Astrocyte of the hippocampus (primary cell): ENCODE results near the gene MADD.

Experiments used
- DNase-seq: peaks from one replicate; pipeline ENCODE4 v3.0.0; 2011; ENCODE audit warnings: low read depth, low spot score

Gene MADD

DNA sequence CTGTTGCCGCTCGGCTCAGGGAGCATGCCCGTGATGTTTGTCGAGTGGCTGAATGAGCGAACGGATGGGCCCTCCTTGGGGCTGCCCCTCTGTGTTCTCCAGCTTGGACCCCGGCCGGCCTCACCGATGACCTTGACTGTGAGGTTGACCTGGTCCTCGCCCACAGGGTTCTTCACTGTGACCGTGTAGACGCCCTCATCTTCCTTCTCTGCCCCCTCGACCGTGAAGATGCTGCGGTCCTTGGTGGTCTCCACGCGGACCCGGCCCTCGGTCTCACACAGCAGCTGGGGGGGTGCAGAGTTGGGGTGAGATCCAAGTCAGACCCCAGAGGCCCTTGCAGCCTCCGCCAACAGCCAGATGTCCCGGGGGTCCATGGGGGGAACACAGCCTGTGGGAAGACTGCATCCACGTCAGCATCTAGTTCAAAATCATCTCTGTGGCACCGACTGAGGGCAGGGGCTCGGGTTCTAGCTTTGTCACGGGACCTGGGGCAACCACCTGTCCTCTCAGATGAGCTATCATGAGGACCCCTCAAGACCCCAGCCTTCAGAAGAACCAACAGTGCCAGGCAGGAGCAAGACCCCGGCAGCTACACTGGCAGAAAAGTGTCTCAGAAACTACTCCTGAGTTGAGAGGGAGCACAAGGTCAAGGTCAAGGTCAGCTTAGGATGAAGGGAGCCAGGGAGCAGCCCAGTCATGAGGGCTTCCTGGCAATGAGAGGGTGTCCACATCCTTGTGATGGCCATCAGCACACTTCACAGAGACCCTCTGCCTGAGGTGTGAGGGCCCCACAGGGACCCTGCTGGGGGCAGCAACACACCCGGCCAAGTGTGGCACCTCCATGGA is 68.7 kb downstream of the MADD start:
- DNase-seq = no peak

DNA sequence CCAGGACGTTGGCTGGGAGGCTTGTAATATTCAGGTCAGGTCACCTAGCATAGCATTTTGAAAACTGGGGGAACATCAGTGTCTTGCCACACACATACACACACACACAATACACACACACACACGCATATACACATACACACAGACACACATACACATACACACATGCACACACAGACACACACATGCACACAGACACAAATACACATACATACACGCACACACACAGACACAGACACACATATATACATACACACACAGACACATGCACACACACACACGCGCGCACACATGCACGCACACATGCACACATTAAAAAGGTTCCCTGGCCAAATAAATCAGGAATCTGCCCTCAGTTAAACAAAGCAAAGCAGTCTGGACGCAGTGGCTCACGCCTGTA is 70.1 kb downstream of the MADD start:
- no peak for DNase-seq

DNA sequence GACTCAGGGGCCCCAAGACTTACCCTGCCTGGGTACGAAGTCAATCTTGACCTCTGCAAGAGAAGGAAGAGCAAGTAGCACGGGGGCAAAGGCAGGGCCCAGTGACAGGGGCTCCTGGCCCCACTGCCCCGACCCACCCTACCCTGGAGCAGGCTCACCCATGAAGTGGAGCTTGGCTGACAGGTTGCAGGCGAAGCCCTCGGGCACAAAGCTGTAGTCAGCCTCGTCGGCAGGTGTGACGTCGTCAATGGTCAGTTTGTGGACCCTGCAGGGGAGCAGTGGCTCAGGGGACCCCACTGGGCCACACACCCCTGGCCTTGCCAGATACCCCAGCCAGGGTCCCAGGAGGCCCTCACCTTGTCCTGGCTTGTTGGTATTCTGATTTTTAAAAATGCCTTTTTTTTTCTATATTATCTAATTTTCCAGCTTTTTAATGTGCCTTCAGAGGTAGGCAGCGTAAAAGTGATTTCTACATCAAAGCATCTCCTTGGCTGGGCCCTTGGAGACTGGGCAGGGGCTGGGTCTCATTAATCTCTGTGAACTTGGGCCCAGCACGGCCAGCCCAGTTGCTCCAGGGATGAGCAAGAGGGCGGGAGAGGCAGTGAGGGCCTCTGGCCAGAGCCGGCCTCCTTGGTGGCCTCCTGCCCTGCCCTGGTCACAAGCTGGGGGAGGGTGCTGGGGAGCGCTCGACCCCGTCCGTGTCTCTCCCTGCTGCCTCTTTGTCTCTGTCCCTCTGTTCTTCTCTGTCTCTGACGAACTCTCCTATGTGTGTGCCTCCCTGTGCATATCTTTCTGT is 71.2 kb downstream of the MADD start:
- DNase-seq = no peak

DNA sequence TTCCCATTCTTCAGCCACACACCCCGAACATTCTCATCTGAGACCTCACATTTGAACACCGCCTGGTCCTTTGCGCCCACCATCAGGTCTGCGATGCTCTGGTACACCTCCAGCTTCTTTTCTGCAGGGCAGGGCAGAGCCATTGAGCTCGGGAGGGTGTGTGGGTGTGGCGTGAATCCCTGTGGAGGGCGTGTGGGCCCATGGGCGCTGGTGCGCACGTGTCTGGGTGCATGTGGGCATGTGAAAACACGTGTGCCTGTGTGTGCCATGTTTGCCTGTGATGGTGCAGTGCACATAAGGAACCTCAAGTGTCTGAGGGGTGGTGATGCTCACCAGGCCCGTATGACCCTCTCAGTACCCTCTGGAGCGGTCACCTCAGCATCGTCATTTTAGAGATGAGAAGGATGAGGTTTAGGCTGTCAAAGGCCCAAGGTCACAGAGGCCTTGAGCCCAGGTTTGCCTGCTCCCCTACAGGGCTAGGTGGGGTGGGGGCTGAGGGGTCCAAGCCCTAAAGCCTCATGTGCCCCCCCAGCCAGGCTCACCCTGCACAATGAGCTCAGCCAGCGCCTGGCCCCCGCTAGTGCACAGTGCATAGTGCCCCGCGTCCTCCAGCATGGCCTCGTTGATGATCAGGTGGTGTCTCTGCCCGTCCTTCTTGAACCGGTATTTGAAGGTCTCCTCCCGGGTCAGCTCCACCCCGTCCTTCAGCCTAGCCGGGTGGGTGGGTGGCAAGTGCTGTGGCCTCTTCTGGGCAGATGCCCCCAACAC is 72.3 kb downstream of the MADD start:
- no peak for DNase-seq

DNA sequence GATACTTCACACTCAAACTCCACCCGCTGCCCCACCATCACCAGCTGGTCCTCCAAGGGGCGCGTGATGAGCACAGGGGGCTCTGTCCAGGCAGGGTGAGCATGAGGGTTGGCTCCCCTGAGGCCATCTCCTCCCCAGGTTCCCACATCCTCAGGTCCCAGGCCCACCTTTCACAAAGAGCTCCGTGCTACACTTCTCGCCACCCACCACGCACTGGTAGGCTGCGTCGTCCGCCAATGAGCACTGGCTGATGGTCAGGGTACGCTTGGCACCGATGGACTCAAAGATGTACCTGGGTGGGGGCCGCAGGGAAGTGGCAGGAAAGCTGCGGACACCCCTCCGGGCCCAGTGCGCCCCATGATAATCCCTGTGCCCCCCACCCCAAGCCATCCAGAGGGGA is 72.9 kb downstream of the MADD start:
- no peak for DNase-seq

DNA sequence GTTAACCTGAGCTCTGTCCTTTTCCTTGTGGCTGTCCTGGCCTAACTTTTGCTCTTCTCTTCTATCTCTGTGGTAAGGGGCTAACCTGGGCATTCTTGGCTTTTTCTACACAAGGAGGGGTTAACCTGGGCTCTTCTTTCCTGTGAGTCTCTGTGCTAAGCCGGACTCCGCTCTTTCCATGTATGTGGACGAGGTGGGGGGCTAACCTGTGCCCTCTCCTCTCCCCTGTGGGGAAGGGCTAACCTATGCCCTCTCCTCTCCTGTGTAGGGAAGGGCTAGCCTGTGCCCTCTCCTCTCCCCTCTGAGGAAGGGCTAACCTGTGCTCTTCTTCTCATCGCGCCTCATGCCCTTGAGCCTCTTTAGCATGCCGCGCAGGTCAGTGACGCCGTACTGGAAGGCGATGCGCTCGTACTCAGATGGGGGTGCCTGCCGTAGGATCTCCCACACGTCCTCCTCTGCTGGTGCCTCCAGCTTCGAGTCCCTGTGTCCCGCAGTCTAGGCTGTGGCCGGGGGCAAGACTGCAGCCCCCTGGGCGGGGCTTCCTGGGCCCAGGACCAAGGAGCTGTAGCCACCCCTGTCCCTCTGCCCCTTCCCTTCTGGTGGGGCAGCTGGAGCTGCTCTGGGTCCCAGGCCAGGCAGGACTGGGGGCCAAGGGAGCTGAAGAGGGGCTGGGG is 76.1 kb downstream of the MADD start:
- DNase-seq = no peak

DNA sequence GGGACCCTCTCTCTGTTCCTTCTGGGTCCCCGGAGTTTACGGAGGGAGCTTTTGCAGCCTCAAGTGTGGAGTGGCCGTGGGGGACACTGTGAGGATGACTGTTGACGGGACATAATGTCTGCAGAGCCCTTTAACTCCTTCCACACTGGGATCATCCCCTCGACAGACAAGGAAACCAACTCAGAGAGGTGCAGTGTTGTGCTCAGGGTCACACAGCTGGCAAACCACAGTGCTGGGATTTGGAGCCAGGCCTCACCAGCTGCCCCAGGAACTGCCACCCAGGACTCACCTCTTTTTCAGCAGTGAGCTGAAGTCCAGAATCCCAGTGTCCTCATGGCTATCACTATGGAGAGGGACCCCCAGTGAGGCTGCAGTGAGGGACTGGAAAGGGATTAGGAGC is 77.2 kb downstream of the MADD start:
- DNase-seq = no peak

DNA sequence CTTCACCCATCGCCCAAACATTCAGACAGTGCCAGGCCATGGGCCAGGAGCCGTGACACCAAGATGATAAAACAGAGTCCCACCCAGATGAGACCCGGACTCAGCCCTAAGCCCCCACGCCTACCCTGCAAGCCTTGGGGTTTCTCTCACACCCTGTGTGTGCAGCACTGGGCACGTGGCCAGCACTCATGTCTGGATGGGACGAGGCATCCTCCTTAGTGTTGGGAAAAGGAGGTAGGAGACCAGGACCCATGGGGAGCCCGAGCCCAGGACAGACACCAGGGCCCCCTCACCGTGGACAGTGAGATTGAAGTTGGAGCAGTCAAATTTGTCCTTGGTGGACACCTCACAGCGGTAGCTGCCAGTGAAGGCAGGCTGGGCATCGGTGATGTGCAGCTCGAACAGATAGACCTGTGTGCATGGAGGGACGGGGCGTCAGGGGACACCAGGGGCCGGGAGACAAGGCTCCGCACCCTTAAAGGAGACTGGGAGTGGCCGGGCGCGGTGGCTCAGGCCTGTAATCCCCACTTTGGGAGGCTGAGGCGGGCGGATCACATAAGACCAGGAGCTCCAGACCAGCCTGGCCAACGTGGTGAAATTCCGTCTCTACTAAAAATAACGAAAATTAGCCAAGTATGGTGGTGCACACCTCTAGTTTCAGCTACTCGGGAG is 78.3 kb downstream of the MADD start:
- DNase-seq = no peak

DNA sequence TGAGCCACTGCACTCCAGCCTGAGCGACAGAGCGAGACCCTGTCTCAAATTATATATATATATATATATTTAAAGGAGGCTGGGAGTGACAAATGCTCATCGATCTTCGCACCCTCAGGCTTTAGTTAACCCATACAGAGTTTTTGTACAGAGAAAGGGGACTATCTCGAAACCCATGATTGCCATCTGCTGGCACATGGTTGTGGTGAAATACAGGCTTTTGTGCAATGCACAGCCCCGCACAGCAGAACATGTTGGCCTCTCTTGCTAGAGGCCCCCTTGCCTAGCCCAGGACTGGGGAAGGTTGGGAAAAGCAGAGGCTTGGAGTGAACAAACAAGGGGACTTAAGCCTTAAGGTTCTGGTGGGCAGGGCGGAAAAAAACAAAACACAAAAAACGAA is 78.9 kb downstream of the MADD start:
- peak; percentile 54 for DNase-seq

DNA sequence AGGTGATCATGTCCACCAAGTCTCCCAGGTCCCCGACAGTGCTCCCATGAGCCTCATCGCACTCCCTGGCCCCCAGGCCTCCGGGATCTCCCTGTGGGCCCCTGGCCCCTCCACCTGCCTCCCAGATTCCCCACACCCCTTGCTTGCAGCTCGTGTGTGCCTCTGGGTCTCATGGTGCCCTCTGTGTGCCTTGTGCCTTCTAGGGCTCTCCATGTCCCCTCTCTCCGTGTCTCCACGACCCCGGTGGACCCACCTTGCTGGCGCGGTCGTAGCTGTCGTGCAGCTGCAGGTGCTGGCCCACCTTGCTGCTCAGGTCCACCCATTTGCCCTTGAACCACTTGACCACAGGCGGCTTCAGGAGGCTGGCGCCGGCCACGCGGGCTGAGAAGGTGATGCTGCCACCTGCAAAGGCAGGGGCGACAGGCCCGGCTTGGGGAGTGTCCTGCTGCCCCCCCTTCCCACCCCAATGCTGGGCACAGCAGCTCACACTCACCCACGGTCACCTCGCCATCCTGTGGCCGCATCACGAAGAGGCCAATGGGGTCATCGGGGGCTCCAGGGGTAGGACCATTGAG is 79.7 kb downstream of the MADD start:
- DNase-seq = no peak

DNA sequence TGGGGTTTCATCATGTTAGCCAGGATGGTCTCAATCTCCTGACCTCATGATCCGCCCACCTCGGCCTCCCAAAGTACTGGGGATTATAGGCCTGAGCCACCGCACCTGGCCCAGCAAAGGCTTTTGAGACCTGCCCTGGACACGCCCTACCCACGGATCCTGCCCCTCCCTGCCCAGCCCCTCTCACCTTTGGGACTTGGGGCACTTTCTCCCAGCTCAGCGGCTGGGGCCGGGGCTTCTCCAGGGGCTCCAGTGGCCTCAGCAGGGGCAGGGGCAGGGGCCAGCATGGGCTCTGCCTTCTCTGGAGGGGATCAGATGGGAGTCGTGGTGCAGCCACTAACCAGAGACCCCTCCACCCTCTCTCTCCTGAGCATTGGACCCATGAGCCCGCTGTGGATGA is 80.4 kb downstream of the MADD start:
- DNase-seq = no peak

DNA sequence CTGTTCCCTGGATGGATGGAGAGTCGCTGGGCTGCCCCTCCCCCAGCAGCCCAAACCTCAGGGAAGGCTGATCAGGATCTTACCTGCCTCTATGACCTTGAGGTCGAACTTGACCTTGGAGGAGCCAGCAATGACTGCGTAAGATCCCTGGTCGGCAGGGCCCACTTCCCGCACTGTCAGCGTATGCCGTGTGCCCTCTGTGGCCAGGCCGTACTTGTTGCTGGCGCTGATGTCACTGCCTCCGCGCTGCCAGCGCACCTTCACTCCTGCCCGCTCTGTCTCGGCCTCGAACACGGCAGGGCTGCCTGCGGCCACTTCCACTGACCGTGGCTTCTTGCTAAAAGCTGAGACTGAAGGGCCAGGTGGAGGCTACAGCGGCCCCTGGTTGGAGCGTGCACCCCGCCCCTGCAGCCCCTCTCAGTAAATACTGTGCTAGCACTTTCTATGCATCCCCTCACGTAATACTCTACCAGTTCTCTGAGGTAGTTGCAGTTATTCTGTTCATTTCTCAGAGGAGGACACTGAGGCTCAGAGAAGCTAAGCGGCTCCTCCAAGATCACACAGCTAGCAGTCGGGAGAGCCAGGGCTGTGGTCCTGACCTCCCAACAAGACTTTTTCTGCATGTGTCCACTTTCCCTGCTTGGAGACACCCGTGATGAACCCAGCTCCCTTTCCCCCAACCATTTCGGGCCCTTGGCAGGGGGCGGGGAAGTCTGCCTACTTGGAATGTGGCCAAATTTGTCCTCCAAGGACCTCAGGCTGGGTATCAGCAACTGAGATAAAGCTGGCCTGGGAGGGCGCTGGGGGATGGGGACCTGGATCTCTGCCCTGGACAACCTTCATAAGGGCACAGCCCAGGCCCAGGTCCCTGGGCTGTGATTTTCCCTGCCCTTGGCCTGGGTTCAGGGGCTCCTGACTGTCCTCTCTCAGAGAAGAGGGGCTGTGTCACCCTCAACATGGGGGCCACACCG is 81.5 kb downstream of the MADD start:
- DNase-seq = no peak

DNA sequence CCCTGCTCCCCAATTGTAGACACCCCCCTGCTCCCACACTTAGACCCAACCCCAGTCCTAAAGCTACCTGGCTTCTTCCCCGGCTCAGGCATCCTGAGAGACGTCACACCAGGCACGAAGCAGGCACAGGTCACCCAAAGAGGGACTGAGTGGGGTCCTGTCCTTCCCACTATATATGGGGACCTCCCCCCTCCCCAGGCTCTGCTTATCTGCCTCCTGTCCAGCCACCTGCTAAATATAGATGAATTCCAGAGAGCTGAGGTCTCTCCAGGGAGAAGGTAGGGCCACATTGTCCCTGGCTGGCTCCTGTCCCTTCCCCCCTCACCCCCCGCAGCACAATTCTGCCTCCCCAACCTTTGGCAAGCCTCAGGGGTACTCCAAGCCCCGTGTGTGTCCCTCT is 82.6 kb downstream of the MADD start, which contains the start of gene MYBPC3:
Gene MYBPC3 (minus strand): TSS at position 147 of the 400 bp plus-strand sequence. CDS start 55 bp downstream, at position 92.
- DNase-seq = no peak

DNA sequence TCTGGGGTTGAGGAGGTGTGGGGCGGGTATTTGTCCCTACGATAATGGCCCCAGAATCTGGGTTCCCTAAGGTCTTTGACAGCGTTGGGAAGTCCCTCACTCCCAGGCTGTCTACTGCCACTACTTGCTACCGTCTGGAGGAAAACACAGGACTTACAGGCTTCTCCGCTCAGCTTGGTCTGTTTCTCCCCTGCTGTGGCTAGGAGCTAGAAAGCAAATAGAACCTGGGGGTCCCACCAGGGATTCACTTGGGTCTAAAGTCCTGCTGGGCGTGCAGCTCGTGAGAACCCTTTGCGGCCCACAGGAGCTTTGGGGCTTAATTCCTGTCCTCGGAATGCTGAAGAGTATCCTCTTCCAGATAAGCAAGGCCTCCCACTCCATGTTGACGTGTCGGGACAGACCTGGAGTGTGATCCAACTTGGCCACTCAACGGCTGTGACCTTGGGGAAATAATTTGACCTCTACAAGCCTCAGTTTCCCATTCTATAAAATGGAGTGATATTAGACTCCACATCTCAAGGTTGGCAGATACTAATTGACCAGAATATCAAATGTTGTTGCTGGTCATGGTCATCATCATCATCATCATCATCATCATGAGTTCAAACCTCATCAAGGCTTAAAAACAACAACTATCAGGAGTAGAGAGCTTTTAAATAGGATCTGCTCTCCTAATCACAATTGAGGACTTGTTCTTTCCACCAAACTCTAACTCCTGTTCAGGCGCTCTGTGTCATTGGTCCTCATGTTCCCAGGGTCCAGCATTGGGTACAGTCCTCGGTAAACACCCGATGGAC is 84.2 kb downstream of the MADD start:
- DNase-seq = no peak

DNA sequence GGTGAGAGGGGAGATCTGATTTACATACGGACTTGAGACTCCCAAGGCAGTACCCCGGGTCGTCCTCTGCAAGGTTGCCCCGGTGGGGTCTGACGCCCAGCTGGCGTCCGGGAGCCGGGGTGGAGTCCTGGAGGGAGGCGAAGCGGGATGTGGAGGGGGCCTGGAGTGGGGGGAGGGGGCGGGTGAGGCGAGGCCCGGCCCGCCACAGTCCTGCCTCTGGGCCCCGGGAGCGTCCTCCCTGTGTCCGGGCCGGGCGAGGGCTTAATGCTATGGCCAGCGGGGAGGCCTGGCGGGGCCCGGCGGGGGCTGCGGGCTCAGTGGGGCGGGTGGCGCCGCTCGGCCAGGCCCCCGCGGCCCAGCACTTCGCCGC is 85.0 kb downstream of the MADD start:
- no peak for DNase-seq

DNA sequence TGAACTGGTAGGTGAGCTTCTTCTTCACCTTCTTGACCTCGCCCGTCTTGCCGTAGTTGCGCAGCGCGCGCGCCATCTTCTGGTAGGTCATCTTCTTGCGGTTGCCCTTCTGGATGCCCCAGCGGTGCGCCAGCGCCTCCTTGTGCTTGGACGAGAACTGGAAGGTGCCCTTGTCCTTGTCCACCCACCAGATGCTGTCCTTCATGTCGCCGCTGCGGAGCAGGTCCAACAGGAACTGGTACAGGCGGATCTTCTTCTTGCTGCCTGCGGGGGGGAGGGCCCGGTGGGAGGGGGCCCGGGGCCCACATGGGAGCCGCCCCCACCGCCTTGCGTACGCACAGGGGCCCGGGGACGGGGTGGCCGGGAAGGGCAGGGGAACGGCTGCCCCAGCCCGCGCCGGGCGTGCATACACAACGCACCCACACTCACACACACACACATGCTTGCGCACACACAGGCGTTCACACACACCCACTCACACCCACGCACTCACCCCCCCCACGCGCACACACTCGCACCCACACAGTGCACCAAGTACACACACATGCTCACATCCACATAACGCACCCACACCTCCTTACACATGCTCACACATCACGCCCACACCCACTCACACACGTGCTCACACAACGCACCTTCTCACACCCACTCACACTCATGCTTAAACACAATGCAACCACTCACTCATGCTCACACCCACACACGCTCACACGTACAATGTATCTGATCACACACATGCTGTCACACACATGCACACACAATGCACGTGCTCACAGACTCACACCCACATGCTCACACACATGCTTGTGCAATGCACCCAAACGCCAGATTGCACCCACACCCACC is 85.6 kb downstream of the MADD start:
- peak; percentile 96 for DNase-seq

DNA sequence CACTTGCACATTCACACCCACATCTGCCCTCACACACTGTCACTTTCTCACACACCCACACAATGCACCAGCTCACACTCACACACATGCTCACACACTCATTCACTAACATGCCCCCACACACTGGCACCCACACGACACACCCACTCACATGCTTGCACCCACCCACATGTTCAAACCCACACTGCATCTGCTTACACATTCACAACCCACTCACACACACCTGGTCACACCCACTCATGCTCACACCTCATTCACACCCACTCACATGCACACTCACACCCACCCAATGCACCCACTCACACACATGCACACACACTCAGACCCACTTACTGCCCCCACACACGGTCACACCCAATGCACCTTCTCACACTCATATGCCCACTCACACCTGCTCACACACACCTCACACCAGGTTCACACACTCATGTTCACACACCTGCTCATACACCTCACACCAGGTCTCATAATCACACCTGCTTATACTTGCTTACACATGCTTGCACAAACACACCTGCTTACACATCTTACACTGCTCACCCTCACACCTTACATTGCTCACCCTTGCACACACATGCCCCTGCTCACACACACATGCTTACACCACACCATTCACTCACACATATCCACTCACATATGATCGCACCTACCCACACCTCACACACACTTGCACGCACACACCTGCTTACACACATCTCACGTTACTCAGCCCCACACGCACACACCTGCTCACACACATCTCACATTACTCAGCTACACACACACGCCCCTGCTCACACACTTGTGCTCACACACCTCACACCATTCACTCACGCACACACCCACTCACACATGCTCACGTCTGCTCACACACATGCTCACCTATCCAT is 86.4 kb downstream of the MADD start:
- DNase-seq = no peak
